Stimulated activated CD8-positive, alpha-beta memory T cell treated with anti-CD3 and anti-CD28 coated beads, Interleukin-12 subunit alpha, Interleukin-12 subunit beta, amount 100 ng/mL, for 24 hours (primary cell): ENCODE data around the gene TAS2R31.

Source experiments
- DNase-seq: peaks from one replicate; pipeline ENCODE4 v3.0.0-alpha.2; 2020; ENCODE audit errors: extremely low read depth

The TAS2R31 gene

GRCh38 chr12:10998204-10998603 is 33.0 kb downstream of the TAS2R31 start, which contains the start of gene TAS2R20:
Gene TAS2R20, minus strand, starts transcription at chr12:10998304. Its CDS starts 429 bp downstream, at chr12:10997875.
- no peak for DNase-seq

DNA sequence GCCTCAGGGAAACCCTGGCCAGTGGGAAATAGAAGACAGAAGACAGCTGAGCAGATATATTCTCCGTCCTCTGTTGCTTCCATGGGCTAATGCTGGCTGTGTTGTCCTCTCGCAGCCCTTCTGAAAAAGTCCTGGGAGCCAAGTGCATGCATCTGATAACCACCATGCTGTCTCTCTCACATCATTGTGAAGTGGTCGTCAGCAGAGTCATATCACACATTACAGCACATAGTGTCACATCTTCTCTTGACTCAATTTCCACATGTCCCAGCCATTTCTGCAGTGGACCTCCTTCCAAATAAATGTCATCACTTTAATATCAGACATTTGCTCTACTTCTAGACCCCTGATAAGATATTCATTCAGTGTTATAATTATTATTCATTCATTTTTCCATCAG is 36.9 kb downstream of the TAS2R31 start:
- DNase-seq = no peak

DNA sequence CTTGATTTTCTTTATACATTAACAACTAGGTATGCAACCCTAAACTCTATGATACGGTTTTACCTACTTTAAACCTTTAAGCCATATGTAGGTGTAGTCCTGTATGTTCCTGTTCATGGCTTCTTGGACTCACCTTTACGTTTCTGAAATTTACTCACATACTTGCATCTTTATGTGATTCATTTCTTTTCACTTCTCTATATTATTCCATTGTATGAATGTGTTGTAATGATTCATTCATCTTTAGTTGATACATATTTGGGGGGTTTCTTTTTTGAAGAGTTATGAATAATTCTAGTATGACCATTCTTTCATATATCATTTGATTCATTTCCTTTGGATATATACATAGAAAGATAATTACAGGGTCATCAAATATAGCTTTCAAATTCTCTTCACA is 42.1 kb downstream of the TAS2R31 start:
- no peak for DNase-seq

DNA sequence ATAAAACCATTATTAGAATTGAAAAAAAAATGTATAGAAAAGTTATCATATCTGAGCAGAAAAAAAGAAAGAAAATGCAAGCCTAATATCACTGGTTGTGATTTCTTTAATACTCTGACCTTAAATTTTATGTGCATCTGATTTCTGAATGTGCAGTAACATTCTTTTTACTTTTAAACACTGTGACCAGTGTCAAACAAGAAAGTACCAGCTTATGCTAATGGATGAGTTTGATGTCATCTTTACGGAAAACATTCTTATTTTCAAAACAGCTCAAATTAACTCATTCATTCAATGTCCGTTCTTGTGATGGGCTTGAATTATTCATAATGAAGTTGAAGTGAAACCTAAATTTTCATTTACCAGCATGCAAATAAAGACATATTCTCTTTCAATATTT is 44.4 kb downstream of the TAS2R31 start, which contains the start of gene TAS2R50:
TSS of gene TAS2R50 (minus strand) at position 101 of the 400 bp plus-strand sequence. CDS start at position 49, 52 bp downstream.
- DNase-seq = no peak

DNA sequence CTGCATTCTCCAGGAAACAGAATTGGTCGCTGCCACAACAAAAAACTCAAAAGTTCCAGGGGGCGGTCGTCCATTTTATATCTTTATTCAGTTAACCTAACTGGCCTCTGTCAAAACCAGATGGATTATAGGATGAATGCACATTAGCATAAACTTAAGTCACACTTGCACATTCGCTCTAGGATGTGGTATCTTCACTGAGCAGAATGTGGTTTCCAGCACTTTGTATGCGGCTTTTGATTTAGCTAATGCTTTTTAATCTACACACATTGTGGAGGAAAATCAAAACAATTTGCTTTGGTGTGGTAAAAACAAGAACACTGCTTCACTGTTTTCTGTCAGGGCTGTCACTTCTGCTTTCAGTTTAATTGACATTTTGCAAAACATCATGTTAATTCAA is 49.0 kb downstream of the TAS2R31 start:
- no peak for DNase-seq
